Natural killer cell (primary cell): ENCODE data around the gene BBX. TPM values are rescaled to one million over a fixed set of nuclear protein-coding genes. Genes with fewer than 3 reads are reported as not detected.

Source experiments
- ATAC-seq, 3 donors: fragments of 150-1000 bp in 2 of 3; fragments of 200-7000 bp in 1 of 3; cut with Tn5 transposase; 1 replicate in 1 of 3; 2 replicates in 2 of 3; pipeline ENCODE4 v1.10.0; 2021; ENCODE audit warnings: mild to moderate bottlenecking in 2 of 3, moderate library complexity in 2 of 3
- DNase-seq, 2 donors: peaks; one replicate each; pipeline versions ENCODE4 v3.0.0 to v3.0.0-alpha.2; 2013 to 2021; ENCODE audit warnings: mixed read lengths in 1 of 2
- H3K27ac ChIP-seq: one replicate; pipeline ENCODE4 v1.5.1; 2013; ENCODE audit warnings: mild to moderate bottlenecking, low read length
- H3K27me3 ChIP-seq: one replicate; pipeline ENCODE4 v1.6.1; 2013; ENCODE audit warnings: low read length; ENCODE audit not compliant: control insufficient read depth, insufficient read depth
- H3K36me3 ChIP-seq: one replicate; pipeline ENCODE4 v1.6.1; 2013; ENCODE audit warnings: low read length; ENCODE audit not compliant: control insufficient read depth, insufficient read depth
- H3K4me1 ChIP-seq: one replicate; pipeline ENCODE4 v1.6.1; 2013; ENCODE audit warnings: low read length; ENCODE audit not compliant: control insufficient read depth, insufficient read depth
- H3K4me3 ChIP-seq: one replicate; pipeline ENCODE4 v1.5.1; 2013; ENCODE audit warnings: low read length
- H3K9me3 ChIP-seq: one replicate; pipeline ENCODE4 v1.6.1; 2013; ENCODE audit warnings: low read length; ENCODE audit not compliant: control insufficient read depth, insufficient read depth
- H3K27ac Mint-ChIP-seq, 2 donors: one replicate each; pipeline ENCODE4 v1.8.0; 2022; ENCODE audit warnings: mild to moderate bottlenecking in 2 of 2, mixed read lengths in 2 of 2, moderate library complexity in 1 of 2
- H3K27me3 Mint-ChIP-seq, 2 donors: one replicate each; pipeline ENCODE4 v1.8.0; 2022; ENCODE audit warnings: low read depth in 2 of 2, mixed read lengths in 2 of 2
- H3K36me3 Mint-ChIP-seq: one replicate; pipeline ENCODE4 v1.8.0; 2022; ENCODE audit warnings: mixed read lengths
- H3K4me1 Mint-ChIP-seq, 2 donors: one replicate each; pipeline ENCODE4 v1.8.0; 2022; ENCODE audit warnings: mixed read lengths in 2 of 2
- H3K4me3 Mint-ChIP-seq: one replicate; pipeline ENCODE4 v1.8.0; 2022; ENCODE audit warnings: mild to moderate bottlenecking, moderate library complexity, mixed read lengths
- H3K9me3 Mint-ChIP-seq, 2 donors: one replicate each; pipeline ENCODE4 v1.8.0; 2022; ENCODE audit warnings: mixed read lengths in 2 of 2
- WGBS: methylation state at CpG from one replicate; pipeline ENCODE4 v1.1.7; 2013; ENCODE audit warnings: missing lambda C conversion rate; ENCODE audit not compliant: insufficient coverage; 5-methylcytosine and 5-hydroxymethylcytosine counted together
- intact Hi-C: fragments of 100-400 bp; cut with micrococcal nuclease; formaldehyde crosslinking; loops from one replicate; pipeline ENCODE4 v1.14.2; 2022
- total RNA-seq, 4 donors: library from RNA; stranded (reverse); fragments of 120-200 nt in 1 of 4; gene quantifications; one replicate each; pipeline versions ENCODE4 v1.2.3 to v1.2.4, GENCODE V29; 2013 to 2022
- TF ChIP-seq, protein P1 (sequence below): fragments of 200-600 bp; IDR thresholded peaks from one replicate; pipeline ENCODE4 v1.8.0; 2022; ENCODE audit warnings: antibody characterized with exemption

Gene BBX
- total RNA-seq, 3 donors from 2014 or later (not counting 1 experiment from before 2014, with no cell fraction given): 80.0 to 87.1 (median 83.4) TPM

DNA sequence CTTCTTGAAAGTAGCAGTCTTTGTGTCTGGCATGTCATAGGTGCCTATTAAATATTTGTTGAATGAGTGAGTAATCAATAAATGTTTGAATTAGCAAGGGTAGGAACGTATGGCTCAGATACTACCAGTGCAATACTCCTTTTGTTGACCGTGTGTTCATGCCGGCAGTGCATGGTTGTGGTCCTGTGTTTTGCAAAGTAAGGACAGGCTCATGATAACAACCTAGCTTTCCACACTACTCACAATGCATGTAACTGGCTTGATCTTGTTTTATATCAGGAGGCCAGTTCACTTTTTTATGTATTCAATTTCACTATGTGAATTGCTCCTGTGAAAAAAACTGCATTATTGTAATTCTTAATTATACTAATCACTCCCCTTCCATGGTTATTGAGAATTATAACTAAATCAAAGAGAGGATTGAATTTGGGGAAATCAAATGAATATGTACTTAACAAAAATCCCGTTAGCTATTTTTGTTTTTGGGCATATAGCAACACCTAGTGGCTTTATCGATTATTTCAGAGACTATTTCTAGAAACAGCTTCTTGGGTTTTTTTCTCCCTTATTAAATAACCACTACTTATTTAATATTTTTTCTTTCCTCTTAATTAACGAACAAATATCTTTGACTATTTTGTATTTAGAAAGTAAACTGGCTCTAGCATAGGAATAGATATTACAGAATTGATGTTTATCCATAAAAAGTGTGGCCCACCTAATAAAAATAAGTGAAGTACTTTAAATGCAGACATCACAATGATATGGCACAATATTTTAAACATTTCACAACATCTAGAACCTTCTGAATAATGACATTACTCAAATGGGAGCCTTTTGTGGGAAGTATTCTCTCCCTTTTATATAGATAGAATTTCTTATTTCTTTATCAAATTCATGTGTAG is 218.5 kb downstream of the BBX start:
- peaks cover 4% of the 10 kb centered on the region for H3K36me3 ChIP-seq
- no peak for ATAC-seq
- peak in 1 of 2 donors; percentile 47 for DNase-seq
- no peaks in the 10 kb centered on the region for H3K4me1 ChIP-seq
- intact Hi-C loops: loop anchor here (2.0 to 10.0 kb wide), 2 partner anchors 166 to 504 kb away; no protein-coding TSS in a partner anchor
- H3K9me3 ChIP-seq: no peaks in the 10 kb centered on the region
- H3K27ac ChIP-seq: no peak overlapping the region
- Mint-ChIP-seq H3K27ac (no peak overlapping the region), H3K4me1 (peaks cover 7 to 19% of the 10 kb centered on the region in 2 donors), H3K4me3 (no peak overlapping the region), H3K27me3 (no peaks in the 10 kb centered on the region), H3K36me3 (no peaks in the 10 kb centered on the region), H3K9me3 (no peaks in the 10 kb centered on the region)
- no peak overlapping the region for H3K4me3 ChIP-seq
- H3K27me3 ChIP-seq: no peaks in the 10 kb centered on the region
- WGBS: 100% methylated on average over 3 of the region's 6 CpGs
- TF ChIP-seq, protein P1, sequence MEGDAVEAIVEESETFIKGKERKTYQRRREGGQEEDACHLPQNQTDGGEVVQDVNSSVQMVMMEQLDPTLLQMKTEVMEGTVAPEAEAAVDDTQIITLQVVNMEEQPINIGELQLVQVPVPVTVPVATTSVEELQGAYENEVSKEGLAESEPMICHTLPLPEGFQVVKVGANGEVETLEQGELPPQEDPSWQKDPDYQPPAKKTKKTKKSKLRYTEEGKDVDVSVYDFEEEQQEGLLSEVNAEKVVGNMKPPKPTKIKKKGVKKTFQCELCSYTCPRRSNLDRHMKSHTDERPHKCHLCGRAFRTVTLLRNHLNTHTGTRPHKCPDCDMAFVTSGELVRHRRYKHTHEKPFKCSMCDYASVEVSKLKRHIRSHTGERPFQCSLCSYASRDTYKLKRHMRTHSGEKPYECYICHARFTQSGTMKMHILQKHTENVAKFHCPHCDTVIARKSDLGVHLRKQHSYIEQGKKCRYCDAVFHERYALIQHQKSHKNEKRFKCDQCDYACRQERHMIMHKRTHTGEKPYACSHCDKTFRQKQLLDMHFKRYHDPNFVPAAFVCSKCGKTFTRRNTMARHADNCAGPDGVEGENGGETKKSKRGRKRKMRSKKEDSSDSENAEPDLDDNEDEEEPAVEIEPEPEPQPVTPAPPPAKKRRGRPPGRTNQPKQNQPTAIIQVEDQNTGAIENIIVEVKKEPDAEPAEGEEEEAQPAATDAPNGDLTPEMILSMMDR: no peak

DNA sequence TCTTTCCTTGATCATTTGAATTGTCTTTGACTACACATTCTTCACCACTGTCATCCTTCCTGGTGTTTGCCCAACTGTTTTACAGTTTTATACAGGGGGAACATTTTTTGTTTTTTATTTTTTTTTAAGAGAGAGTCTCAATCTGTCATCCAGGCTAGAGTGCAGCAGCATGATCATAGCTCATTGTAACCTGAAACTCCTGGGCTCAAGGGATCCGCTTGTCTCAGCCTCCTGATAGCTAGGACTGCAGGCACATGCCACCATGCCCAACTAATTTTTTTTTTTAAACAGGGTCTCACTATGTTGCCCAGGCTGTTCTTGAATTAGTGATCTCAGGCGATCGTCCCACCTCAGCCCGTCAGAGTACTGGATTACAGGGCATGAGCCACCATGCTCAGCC is 222.6 kb downstream of the BBX start:
- Mint-ChIP-seq H3K36me3 (no peaks in the 10 kb centered on the region), H3K27ac (no peak overlapping the region)
- no peak overlapping the region for H3K27ac ChIP-seq

DNA sequence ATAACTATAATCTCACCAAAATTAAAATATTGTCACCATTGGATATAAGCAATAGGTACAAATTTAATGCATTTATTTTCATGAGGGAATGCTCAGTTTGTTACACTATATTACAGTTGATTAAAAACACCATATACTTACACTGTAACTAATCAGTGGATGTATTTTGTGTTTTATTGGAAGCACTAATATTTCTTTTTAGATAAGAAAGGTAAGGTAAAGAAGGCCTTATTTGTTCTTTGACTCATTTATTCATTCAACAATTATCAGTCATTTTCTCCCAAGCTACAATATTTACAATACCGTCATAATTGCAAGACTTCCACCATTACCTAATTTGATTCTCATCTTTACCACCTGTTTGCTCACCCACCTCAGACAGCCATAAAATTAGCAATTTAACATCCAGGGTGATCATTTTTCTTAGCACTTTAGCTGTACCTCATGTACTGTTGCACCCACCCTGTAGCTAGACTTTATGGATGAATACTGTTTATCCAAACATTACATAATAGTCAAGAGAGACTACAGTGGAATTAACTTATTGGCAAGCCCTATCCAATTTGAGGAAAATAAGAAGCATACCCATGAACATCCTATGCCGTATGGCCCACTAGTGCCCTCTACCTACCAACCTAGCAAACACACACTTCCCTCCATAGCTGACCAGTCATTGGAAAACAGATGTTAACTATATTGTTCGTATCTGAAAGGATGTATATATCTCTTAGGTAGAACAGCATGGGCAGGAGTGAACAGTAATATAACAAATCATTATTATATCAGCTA is 229.6 kb downstream of the BBX start:
- Mint-ChIP-seq H3K27ac (no peak overlapping the region), H3K4me3 (no peak overlapping the region), H3K27me3 (no peaks in the 10 kb centered on the region), H3K36me3 (no peaks in the 10 kb centered on the region), H3K9me3 (no peaks in the 10 kb centered on the region), H3K4me1 (no peaks in the 10 kb centered on the region)
- WGBS: 89% methylated on average over 2 of the region's 3 CpGs
- peak in 1 of 2 donors; percentile 18 for DNase-seq
- intact Hi-C loops: no loop called here
- TF ChIP-seq, protein P1: no peak
- H3K27ac ChIP-seq: no peak overlapping the region
- no peaks in the 10 kb centered on the region for H3K27me3 ChIP-seq
- no peaks in the 10 kb centered on the region for H3K9me3 ChIP-seq
- H3K4me1 ChIP-seq: no peaks in the 10 kb centered on the region
- H3K36me3 ChIP-seq: peaks cover 29% of the 10 kb centered on the region
- no peak overlapping the region for H3K4me3 ChIP-seq
- no peak for ATAC-seq

More for the DNA sequence above, 222.6 kb downstream of the BBX start:
- H3K9me3 Mint-ChIP-seq: no peaks in the 10 kb centered on the region
- Histone ChIP-seq H3K4me3 (no peak overlapping the region), H3K36me3 (peaks cover 21% of the 10 kb centered on the region), H3K27me3 (no peaks in the 10 kb centered on the region), H3K4me1 (no peaks in the 10 kb centered on the region), H3K9me3 (no peaks in the 10 kb centered on the region)
- WGBS: 100% methylated on average over 4 of the region's 4 CpGs
- intact Hi-C loops: loop anchor here (10.0 kb wide), 1 partner anchor 171 kb away; no protein-coding TSS in a partner anchor
- no peaks in the 10 kb centered on the region for H3K27me3 Mint-ChIP-seq
- H3K4me3 Mint-ChIP-seq: no peak overlapping the region
- H3K4me1 Mint-ChIP-seq: peaks cover 7 to 9% of the 10 kb centered on the region in 2 donors
- ATAC-seq (no peak), DNase-seq (no peak)
- TF ChIP-seq, protein P1: no peak
